Measurements from ENCODE around the gene VSTM4.

VSTM4 gene

GRCh38 chr10:49141541-49142332, 26.4 kb upstream of the VSTM4 start:
- peak; percentile 15 for DNase-seq

DNA sequence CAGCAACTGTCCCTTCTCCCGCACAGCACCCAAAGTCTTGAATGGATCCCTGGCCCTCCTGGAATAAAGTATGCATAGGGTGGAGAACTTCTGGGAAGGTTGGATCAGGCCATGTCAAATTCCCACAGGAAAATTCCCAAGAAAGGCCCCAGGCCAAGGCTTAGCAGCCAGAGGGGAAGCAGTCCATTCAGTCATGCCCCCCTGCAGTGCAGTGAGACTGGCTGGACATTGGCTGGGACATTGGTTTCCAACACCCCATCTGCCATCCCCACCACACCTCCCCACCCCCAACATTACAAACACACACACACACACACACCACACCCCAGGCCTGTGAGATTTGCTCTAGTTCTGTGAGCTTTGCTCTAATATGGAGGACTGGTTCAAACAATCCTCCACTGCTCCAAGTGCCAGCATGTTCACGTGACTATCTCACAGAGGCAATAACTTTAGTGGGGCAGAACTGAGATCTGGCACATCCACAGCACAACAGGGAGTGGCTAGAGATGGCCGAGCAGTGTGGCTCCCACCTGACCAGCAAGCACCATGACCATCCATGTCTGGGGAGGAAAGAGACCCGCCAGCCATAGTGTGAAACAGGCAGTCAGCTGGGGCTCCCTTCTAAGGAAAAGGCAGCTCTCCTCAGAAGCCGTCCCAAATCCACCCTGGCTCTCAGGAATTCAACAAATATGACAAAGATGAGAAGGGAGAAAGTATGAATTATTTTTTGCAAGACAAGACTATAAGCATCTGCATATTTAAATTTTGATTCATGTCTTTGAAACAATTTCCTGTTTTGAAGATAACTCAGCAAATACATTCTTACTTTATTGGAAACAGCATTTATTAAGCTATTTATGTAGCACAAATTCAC, 25.2 kb upstream of the VSTM4 start:
- DNase-seq: no peak

- no peak for DNase-seq
Observed at GRCh38 chr10:49139846-49140195, 24.5 kb upstream of the VSTM4 start.

- DNase-seq: peak; percentile 55
Observed at GRCh38 chr10:49139028-49139845, 23.9 kb upstream of the VSTM4 start.

- DNase-seq: no peak
Observed at GRCh38 chr10:49138361-49138891, 23.1 kb upstream of the VSTM4 start.

DNA sequence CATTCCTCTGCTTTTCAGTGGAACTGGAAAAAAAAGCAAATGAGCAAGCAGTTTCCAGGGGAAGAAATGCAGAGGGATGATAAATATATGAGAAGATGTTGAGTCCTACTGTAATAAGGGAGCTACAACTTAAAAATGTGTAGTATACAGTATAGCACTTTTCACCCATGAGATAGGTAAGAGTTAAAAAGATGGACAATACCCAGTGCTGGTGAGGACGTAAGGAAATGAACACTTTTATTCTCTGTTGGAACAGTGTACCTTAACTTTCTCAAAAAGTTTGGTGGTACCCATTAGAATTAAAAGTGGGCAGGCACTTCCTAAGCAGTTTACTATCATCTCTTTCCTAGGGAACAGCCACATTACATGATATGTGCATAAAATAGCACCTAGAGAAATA, 21.2 kb upstream of the VSTM4 start:
- DNase-seq: no peak

GRCh38 chr10:49135575-49136313, 20.4 kb upstream of the VSTM4 start:
- no peak for DNase-seq

DNA sequence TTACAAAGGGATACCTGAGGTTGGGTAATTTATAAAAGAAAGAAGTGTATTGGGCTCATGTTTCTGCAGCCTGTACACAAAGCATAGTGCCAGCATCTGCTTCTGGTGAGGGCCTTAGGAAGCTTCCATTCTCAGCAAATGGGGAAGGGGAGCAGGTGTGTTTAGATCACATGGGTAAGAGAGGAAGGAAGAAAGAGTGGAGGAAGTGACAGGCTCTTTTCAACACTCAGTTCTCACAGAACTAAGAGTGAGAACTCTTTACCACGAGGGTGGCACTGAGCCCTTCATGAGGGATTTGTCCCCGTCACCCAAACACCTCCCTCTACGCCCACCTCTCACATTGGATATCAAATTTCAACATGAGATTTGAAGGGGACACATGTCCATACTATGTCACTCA, 19.0 kb upstream of the VSTM4 start:
- no peak for DNase-seq

- DNase-seq: no peak
Observed at GRCh38 chr10:49133706-49134248, 18.5 kb upstream of the VSTM4 start, which contains the start of gene FAM170B. Gene FAM170B, minus strand, starts transcription at chr10:49134021. Its CDS starts 103 bp downstream, at chr10:49133918.

- no peak for DNase-seq
Observed at GRCh38 chr10:49132362-49132737, 17.0 kb upstream of the VSTM4 start.

DNA sequence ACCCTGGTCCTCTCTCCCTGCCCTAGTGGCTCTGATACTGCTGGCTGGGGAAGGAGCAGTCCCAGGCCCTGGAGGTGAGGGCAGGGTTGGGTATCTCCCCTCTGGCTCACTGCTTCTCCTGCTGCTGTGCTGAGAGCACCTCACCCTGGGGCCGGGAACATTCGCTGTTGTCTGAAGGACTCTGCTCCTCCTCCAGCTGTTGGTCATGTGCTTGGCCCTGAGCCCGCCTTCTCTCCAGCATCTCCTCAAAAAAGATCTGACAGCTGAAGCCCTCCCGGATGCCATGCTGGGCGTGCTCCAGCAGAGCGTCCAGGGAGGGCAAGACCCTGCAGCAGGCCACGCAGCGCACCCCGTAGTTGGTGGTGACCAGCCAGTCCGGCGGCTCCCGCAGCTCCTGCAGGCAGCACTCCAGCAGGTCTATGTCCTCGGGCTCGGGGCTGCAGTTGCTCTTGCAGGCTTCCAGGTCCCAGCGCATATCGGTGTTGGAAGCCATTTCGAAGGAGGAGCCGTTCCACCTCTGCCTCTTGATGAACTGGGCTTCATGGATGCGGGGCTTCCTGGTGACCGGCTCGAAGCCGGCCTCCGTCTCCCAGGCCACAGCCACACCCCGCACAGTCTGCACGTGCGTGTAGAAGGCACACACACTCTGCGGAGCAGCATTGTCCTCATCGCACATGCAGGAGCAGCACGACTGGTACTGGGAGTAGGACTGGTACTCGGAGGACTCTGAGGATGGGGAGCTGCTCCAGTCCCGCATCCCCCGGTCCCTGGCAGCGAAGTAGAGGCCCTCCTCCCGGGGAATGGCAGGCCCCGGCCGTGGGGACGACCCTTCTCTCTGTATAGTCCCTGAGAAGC, 16.4 kb upstream of the VSTM4 start:
- no peak for DNase-seq

DNA sequence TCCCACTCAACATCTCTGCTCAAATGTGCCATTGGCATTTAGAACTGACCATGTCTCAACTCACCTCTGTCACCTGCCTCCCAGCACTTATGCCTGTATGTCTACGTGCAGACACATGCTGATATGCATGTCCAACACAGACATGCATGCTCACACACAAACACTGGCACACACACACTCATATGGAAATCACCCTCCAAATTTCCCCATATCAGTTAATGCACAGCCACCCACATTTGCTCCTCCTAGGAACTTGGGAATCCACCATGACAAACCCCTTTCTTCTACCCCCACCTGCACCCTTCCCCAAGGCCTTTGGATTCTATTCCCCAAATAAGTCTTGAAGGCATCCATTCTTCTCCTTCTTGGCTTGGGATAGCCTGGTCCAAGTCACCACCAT, 14.1 kb upstream of the VSTM4 start:
- DNase-seq: no peak

GRCh38 chr10:49128854-49129253, 13.5 kb upstream of the VSTM4 start:
- DNase-seq: no peak

DNA sequence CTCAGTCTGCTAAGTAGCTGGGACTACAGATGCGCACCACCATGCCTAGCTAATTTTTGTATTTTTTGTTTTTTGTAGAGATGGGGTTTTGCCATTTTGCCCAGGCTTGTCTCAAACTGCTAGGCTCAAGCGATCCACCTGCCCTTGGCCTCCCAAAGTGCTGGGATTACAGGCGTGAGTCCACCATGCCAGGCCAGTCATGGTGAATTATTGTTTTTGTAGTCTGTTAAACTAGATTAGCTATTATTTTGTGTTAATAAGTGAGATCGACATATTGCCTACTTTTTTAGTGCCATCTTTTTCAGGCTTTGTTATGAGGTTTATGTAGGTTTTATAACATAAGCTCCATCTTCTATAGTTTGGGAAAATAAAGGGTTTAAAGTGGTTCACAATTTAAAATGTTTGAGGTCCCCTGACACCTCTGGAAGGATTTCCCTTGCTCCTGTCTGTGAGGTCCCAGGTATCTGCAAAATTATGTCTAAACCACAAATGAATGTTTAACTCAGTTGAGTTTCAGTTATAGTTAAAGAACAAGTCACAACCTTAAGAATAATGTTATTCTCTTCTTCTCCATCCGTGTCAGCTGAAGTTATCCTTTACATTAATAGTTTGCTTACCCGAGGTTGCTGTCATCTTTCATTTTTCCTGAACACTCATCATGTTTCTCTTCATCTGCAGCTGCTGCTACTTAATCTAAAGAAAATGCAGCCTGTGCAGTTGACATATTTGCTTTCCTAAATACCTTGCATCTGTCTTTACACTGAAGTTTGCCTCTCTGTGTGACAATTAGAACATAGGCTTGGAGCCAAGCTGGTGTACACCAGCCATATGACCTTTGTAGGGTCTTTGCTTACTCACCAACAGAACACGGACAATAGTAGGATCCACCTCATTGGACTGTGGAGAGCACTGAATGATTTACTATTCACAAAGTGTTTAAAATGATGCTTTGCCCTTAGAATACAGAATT, 8.9 kb upstream of the VSTM4 start:
- no peak for DNase-seq

DNA sequence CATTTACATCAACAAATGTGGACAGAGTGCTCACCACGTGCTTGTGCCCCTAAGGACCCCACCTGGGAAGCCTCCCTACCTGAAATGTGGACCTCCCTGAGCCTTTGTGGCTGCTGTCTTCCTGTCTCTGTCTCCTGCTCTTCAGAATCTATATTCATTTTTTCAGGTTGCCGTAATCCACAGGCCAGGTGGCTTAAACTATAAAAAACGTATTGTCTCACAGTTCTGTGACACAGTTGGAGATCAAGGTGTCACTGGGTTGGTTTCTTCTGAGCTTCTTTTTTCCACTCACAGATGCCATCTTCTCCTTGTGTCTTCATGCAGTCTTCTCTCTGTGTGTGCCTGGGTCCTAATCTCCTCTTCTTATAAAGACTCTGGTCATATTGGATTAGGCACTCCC, 5.6 kb upstream of the VSTM4 start:
- no peak for DNase-seq

DNA sequence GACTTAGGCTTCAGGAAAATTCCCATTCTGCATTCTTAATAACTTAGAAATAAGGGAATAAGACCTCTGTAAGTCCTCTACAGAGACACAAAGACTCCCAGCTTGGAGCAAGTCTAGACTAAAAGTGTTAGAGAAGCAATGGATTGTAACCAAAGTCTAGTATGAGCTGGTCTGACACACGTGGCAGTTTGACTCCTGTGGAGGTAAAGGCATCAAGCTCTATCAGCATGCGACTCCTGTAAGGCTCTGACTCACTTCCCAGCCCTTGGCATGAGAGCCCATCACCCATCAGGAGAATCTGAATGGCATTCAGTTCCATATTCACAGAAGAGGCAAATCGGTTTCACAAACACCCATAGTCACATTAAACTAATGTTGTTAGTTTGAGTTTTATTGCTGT, 4.4 kb upstream of the VSTM4 start:
- no peak for DNase-seq

- no peak for DNase-seq
Observed at GRCh38 chr10:49118430-49119074, 3.2 kb upstream of the VSTM4 start.

DNA sequence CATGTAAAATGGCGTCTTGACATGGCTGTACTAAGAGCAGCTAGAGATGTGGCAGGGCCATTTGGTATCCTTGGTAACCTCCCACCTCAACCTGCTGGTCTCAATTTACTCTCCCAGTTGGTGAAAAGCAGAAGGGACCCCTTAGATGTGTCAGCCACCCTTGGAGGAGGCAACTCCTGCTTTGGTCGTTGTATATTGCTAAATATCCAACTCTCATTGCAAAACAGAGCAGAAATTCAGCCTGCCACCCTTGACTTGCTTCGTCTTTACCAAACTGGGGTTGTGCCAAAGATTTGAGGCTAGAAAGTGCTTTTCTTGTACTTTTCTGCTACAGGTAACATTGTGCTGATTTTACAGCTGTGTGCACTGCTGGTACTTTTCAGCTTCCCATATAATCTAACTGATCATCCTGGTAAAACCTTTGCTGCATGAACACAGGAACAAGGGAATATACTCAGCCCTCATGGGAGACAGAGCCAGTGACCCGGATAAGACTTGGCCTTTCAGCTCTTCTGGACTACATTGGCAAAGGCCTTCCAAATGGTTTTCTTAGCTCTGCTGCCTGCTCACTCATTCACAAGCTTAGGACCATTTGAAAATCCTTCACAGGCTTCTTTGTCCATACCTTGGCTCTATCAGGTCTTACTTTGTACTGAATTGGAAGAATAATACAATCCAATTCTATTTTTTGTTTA, 2.2 kb upstream of the VSTM4 start:
- DNase-seq: no peak

Measured in OCI-M1 (cell line).